IPS-NIHi7 (cell line): ENCODE results near the gene SSBP3.

ENCODE experiments used
- DNase-seq: peaks from one replicate; pipeline ENCODE4 v3.0.0; 2012; ENCODE audit warnings: mixed read lengths; ENCODE audit errors: extremely low spot score

SSBP3 gene

GRCh38 chr1:54307305-54307704 lies 98.9 kb downstream of the SSBP3 start:
- DNase-seq: no peak

GRCh38 chr1:54305906-54306514 lies 100.2 kb downstream of the SSBP3 start:
- no peak for DNase-seq

- no peak for DNase-seq
Observed at GRCh38 chr1:54304518-54304917, 101.7 kb downstream of the SSBP3 start.

- DNase-seq: no peak
Observed at GRCh38 chr1:54302951-54303843, 103.0 kb downstream of the SSBP3 start.

- no peak for DNase-seq
Observed at GRCh38 chr1:54302549-54302948, 103.6 kb downstream of the SSBP3 start.

- DNase-seq: no peak
Observed at GRCh38 chr1:54301497-54301896, 104.7 kb downstream of the SSBP3 start.

- DNase-seq: no peak
Observed at GRCh38 chr1:54300401-54300800, 105.8 kb downstream of the SSBP3 start.

- DNase-seq: no peak
Observed at GRCh38 chr1:54299037-54299436, 107.2 kb downstream of the SSBP3 start.

GRCh38 chr1:54298284-54299033 lies 107.7 kb downstream of the SSBP3 start:
- no peak for DNase-seq

- DNase-seq: no peak
Observed at GRCh38 chr1:54297596-54298283, 108.5 kb downstream of the SSBP3 start.

- no peak for DNase-seq
Observed at GRCh38 chr1:54296666-54297065, 109.5 kb downstream of the SSBP3 start.

GRCh38 chr1:54294887-54295286 lies 111.3 kb downstream of the SSBP3 start:
- no peak for DNase-seq

GRCh38 chr1:54292002-54292911 lies 113.9 kb downstream of the SSBP3 start:
- DNase-seq: no peak

- DNase-seq: no peak
Observed at GRCh38 chr1:54291276-54292001, 114.8 kb downstream of the SSBP3 start.

GRCh38 chr1:54290506-54291184 lies 115.5 kb downstream of the SSBP3 start:
- DNase-seq: no peak

- DNase-seq: no peak
Observed at GRCh38 chr1:54289712-54290233, 116.4 kb downstream of the SSBP3 start.

GRCh38 chr1:54287801-54288211 lies 118.4 kb downstream of the SSBP3 start:
- no peak for DNase-seq

GRCh38 chr1:54287176-54287650 lies 119.0 kb downstream of the SSBP3 start:
- DNase-seq: no peak

GRCh38 chr1:54285815-54286345 lies 120.3 kb downstream of the SSBP3 start:
- DNase-seq: no peak
